Measurements from ENCODE around the gene NLRP6.
"Not testable (repeated sequence)": the region's sequence is repeated elsewhere in the genome, so short reads cannot be mapped to it uniquely, and the experiment has no call there.

The NLRP6 gene

DNA sequence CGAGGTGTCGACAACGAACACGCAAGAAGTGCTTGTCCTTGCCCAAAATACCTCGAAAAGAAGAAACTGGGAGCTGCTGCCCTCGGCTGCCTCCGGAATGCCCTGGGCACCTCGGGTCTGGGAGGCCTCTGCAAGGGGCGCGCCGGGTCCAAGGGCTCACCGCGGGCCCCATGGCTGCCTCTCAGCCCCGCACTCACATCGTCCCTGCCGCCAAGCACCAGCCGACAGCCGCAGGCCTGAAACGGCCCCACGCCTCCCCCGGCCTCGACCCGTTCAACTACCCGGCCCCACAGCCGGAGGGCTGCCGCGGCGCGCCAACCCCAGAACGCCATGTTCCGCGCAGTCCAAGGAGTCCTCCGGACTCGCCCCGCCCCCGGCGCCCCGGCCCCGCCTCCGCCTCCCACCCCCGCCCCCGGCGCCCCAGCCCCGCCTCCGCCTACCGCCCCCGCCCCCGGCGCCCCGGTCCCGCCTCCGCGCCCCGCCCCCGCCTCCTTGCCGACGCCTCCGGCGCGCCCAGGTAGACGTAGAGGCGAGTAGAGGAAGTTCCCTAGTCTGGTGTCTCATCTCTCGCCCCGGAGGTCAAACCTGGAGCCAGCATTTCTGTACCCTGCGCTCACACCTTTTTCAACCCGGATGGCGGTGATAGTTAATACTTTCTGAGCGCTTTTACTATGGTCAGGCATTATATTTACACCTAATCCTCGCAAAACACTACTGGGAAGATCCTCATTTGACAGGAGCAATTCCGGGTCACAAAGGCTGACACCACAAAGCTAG, 42.0 kb upstream of the NLRP6 start, which contains the start of gene SIRT3:
TSS of gene SIRT3 (minus strand) at position 346 of the 777 bp plus-strand sequence. CDS start at position 332, 14 bp downstream.
- DNase-seq (ENCODE audit: low read depth): peak; percentile 24
- in situ Hi-C loops (cut with HindIII; ENCODE audit: low sequenced_read_pairs): no loop called here
- peak within 1 kb of the TSS; percentile 96 for H3K4me3 ChIP-seq (ENCODE audit: low read depth, low read length)
- TF ChIP-seq, protein P1, sequence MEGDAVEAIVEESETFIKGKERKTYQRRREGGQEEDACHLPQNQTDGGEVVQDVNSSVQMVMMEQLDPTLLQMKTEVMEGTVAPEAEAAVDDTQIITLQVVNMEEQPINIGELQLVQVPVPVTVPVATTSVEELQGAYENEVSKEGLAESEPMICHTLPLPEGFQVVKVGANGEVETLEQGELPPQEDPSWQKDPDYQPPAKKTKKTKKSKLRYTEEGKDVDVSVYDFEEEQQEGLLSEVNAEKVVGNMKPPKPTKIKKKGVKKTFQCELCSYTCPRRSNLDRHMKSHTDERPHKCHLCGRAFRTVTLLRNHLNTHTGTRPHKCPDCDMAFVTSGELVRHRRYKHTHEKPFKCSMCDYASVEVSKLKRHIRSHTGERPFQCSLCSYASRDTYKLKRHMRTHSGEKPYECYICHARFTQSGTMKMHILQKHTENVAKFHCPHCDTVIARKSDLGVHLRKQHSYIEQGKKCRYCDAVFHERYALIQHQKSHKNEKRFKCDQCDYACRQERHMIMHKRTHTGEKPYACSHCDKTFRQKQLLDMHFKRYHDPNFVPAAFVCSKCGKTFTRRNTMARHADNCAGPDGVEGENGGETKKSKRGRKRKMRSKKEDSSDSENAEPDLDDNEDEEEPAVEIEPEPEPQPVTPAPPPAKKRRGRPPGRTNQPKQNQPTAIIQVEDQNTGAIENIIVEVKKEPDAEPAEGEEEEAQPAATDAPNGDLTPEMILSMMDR (IDR thresholded peaks at IDR 0.05; ENCODE audit: low read depth, low read length, missing control alignments): peak; percentile 13

DNA sequence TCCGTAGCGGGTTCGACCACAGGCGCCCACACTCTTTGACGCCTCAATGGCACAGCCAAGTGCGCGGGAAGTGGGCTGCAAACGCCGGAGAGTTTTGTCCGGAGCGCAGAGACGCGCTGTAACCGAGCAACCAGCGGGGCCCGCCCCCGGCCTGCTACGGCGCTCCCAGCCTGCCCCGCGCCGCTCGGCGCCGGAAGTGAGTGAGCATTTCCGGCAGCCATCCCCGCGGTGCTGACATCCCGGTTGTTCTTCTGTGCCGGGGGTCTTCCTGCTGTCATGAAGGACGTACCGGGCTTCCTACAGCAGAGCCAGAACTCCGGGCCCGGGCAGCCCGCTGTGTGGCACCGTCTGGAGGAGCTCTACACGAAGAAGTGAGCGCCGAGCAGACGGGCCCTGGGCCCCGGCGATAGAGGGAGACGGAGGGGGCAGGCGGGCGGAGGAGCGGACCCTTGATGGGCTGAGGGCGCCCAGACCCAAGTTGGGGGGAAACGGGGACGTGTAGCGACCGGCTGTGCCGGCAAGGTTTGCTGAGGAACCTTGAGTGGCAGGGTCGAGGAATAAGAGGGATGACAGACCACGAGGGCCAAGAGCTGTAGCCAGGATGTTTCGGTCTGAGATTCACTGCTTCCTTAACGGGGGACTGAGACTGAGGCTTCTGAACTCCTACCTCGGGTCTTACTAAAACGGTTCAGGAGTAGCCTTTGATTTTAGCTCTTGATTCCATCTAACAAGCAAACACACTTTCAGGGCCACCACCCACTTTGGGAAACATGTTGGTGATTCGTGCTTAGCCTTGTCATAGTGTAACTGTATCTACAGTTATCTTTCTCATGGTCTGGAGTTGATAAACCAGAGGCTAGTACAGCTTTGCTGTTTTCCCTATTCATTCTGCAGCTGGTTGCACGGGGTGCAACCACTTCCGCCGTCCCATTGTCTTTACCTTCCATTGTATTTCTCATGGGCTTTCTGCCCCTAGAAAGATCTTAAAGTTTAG, 41.1 kb upstream of the NLRP6 start, which contains the start of gene PSMD13:
TSS of gene PSMD13 (plus strand) at position 203 of the 994 bp plus-strand sequence. CDS start at position 277, 74 bp downstream.
- H3K4me3 ChIP-seq (ENCODE audit: low read depth, low read length): peak within 1 kb of the TSS; percentile 96
- peak; percentile 49 for DNase-seq (ENCODE audit: low read depth)
- TF ChIP-seq, protein P1 (IDR thresholded peaks at IDR 0.05; ENCODE audit: low read depth, low read length, missing control alignments): no peak
- in situ Hi-C loops (cut with HindIII; ENCODE audit: low sequenced_read_pairs): no loop called here

DNA sequence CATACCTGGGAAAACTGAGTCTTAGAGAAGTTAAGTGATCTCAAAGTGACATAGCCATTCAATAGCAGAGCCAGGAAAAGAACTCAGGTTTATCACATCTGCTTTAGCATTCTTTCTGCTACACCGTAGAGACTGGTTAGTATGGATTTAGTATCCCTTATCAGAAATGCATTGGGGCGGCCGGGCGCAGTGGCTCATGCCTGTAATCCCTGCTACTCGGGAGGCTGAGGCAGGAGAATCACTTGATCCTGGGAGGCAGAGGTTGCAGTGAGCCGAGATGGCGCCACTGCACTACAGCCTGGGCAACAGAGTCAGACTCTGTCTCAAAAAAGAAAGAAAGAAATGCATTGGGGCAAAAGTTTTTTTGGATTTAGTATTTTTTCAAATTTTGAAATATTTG, 39.9 kb upstream of the NLRP6 start:
- DNase-seq (ENCODE audit: low read depth); in situ Hi-C loops (cut with HindIII; ENCODE audit: low sequenced_read_pairs); H3K4me3 ChIP-seq (ENCODE audit: low read depth, low read length): not testable (repeated sequence)

DNA sequence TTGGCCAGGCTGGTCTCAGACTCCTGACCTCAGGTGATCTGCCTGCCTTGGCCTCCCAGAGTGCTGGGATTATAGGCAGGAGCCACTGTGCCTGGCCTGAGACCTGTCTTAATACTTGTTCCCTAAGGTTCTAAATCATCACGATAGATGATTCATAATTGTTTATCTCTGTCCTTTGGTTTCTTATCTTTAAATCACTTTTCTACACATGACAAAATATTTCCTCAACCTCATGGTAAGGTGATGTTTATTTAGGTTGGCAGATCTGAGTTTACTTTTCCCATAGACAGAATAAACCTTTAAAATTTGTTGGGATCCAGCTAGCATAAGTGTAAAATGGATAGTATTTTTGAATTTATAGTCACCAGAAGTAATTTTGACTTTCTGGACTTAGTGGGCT, 37.9 kb upstream of the NLRP6 start:
- in situ Hi-C loops (cut with HindIII; ENCODE audit: low sequenced_read_pairs): no loop called here
- no peak overlapping the region for H3K4me3 ChIP-seq (ENCODE audit: low read depth, low read length)
- no peak for DNase-seq (ENCODE audit: low read depth)
- TF ChIP-seq, protein P1 (IDR thresholded peaks at IDR 0.05; ENCODE audit: low read depth, low read length, missing control alignments): no peak

DNA sequence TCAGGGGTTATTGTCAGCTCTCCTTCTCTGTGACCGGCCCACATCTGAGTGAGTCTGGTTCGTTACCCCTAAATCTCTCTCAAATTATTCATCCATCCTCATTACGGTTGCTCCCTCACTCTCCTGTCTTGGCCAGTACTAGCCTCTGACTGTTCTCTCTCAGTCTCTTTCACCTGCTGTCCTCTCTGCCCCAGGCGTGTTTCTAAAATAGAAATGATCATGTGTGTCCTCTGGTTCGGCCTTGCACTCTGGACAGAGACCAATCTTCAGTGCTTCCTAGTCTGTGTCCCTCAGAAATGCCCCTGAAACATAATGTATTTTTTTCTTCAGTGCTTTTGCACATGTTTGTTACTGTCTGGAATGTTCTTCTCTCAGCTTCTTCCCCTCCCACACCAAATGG, 36.6 kb upstream of the NLRP6 start:
- DNase-seq (ENCODE audit: low read depth): no peak
- H3K4me3 ChIP-seq (ENCODE audit: low read depth, low read length): no peak overlapping the region
- in situ Hi-C loops (cut with HindIII; ENCODE audit: low sequenced_read_pairs): no loop called here
- TF ChIP-seq, protein P1 (IDR thresholded peaks at IDR 0.05; ENCODE audit: low read depth, low read length, missing control alignments): no peak

DNA sequence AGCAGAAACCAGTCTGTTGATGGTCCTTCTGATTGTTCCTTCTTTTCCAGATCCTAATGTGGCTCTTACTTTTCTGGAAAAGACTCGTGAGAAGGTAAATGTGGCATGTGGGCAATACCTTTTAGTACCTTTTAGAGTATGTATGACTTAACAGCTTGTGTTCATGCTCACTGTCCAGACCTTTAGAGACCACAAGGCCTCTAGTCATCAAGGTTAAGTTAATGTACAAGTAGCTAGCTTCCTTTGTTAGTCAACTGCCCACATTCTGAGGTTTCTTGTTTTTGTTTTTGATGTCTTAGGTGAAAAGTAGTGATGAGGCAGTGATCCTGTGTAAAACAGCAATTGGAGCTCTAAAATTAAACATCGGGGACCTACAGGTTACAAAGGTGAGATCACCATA, 33.8 kb upstream of the NLRP6 start:
- in situ Hi-C loops (cut with HindIII; ENCODE audit: low sequenced_read_pairs): no loop called here
- H3K4me3 ChIP-seq (ENCODE audit: low read depth, low read length): no peak overlapping the region
- TF ChIP-seq, protein P1 (IDR thresholded peaks at IDR 0.05; ENCODE audit: low read depth, low read length, missing control alignments): no peak
- no peak for DNase-seq (ENCODE audit: low read depth)

Measured in astrocyte of the cerebellum (primary cell).